Measurements from ENCODE around the gene SUSD5. TPM values are rescaled to one million over a fixed set of nuclear protein-coding genes. Genes with fewer than 3 reads are reported as not detected.
"Not testable (repeated sequence)": the region's sequence is repeated elsewhere in the genome, so short reads cannot be mapped to it uniquely, and the experiment has no call there.

Gene SUSD5
- total RNA-seq, 3 donors from 2014 or later: not detected

GRCh38 chr3:33217866-33218445 lies 654 bp downstream of the SUSD5 start:
- ATAC-seq: no peak
- Mint-ChIP-seq H3K4me1 (ENCODE audit: low read depth) (peaks cover 7% of the 10 kb centered on the region), H3K27me3 (ENCODE audit: low read depth) (peaks cover 49% of the 10 kb centered on the region), H3K4me3 (no peak overlapping the region), H3K36me3 (ENCODE audit: insufficient read depth) (no peaks in the 10 kb centered on the region), H3K9me3 (no peaks in the 10 kb centered on the region)
- DNase-seq: no peak

GRCh38 chr3:33215739-33216138 lies 2.9 kb downstream of the SUSD5 start:
- no peaks in the 10 kb centered on the region for H3K9me3 Mint-ChIP-seq
- H3K27me3 Mint-ChIP-seq (ENCODE audit: low read depth): peaks cover 47% of the 10 kb centered on the region
- no peak overlapping the region for H3K4me3 Mint-ChIP-seq
- DNase-seq (no peak), ATAC-seq (no peak)
- no peaks in the 10 kb centered on the region for H3K36me3 Mint-ChIP-seq (ENCODE audit: insufficient read depth)
- H3K4me1 Mint-ChIP-seq (ENCODE audit: low read depth): peaks cover 7% of the 10 kb centered on the region

DNA sequence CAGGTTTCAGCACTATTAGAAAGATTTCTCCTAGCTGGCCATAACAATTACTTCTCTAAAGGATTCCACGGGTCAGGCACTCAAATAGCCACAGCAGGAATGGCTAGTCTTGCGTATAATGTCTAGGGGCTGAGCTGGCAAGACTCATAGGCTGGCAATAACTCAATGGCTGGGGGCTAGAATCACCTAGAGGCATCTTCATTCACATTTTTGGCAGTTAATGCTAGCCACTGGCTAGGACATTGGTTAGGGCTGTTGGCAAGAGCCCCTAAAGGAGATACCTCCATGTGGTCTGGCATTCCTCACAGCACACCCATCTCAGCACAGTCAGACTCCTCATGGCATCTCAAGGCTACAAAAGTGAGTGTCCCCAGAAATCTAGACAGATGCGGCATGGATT lies 6.2 kb downstream of the SUSD5 start:
- H3K4me3 Mint-ChIP-seq: no peak overlapping the region
- DNase-seq (no peak), ATAC-seq (no peak)
- H3K4me1 Mint-ChIP-seq (ENCODE audit: low read depth): no peaks in the 10 kb centered on the region
- no peaks in the 10 kb centered on the region for H3K36me3 Mint-ChIP-seq (ENCODE audit: insufficient read depth)
- peaks cover 16% of the 10 kb centered on the region for H3K9me3 Mint-ChIP-seq
- peaks cover 34% of the 10 kb centered on the region for H3K27me3 Mint-ChIP-seq (ENCODE audit: low read depth)

- ATAC-seq: no peak
- Mint-ChIP-seq H3K27me3 (ENCODE audit: low read depth) (peaks cover 33% of the 10 kb centered on the region), H3K4me3 (no peak overlapping the region), H3K9me3 (peaks cover 16% of the 10 kb centered on the region), H3K4me1 (ENCODE audit: low read depth) (no peaks in the 10 kb centered on the region), H3K36me3 (ENCODE audit: insufficient read depth) (no peaks in the 10 kb centered on the region)
- no peak for DNase-seq
Measured at GRCh38 chr3:33211444-33211843, 7.2 kb downstream of the SUSD5 start.

DNA sequence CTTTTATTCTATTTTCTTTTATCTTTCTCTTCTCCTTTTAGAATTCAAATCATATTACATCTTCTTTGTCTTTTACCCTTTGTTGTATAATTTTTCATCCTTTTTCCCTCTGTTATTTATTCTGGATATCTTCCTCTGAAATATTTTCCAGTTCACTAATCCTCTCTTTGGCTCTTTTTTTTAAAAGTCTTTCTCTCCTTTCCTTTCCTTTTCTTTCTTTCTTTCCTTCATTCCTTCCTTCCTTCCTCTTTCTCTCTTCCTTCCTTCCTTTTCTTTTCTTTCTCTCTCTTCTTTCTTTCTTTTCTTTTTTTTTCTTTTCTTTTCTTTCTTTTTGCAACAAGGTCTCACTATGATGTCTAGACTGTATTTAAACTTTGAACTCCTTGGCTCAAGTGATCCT lies 9.3 kb downstream of the SUSD5 start:
- DNase-seq: no peak
- Mint-ChIP-seq H3K4me1 (ENCODE audit: low read depth) (no peaks in the 10 kb centered on the region), H3K36me3 (ENCODE audit: insufficient read depth) (no peaks in the 10 kb centered on the region), H3K9me3 (peaks cover 16% of the 10 kb centered on the region), H3K27me3 (ENCODE audit: low read depth) (peaks cover 23% of the 10 kb centered on the region), H3K4me3 (no peak overlapping the region)
- ATAC-seq: no peak

DNA sequence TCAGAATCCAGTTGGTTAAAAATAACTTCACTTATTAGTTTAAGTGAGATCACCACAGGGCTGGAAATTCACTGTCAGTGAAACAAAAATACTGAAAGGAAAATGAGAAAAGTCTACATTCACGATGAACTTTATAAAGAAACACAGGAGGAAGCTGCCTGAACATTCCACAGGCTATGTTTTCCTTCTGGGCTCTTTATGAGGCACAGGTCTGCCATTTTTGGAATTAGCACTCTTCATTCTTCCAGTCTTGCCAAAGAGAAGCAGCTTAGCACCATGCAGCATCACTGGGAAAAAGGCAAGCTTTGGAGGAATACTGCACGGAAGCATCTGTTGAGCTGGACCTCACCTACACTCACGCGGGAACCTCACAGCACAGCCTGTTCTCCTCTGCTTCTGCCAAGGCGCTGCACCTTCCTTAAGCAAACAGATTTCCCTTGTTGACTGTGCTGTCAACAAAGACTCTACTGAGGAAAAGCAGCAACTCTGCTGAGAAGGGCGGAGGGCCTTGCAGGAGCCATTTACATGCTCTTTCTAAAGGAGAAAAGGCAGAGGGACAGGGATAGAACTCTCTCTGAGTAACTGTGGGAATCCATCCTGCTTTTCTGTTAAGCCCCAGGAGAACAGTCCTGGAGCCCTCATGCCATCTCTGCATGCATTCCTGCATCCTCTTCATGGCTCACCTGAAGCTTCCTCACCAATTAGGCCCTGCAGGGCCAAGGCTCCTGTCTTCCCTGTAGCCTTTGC lies 15.7 kb downstream of the SUSD5 start:
- H3K36me3 Mint-ChIP-seq (ENCODE audit: insufficient read depth): no peaks in the 10 kb centered on the region
- H3K27me3 Mint-ChIP-seq (ENCODE audit: low read depth): peaks cover 5% of the 10 kb centered on the region
- no peak for ATAC-seq
- no peaks in the 10 kb centered on the region for H3K9me3 Mint-ChIP-seq
- H3K4me1 Mint-ChIP-seq (ENCODE audit: low read depth): no peaks in the 10 kb centered on the region
- no peak overlapping the region for H3K4me3 Mint-ChIP-seq
- DNase-seq: no peak

DNA sequence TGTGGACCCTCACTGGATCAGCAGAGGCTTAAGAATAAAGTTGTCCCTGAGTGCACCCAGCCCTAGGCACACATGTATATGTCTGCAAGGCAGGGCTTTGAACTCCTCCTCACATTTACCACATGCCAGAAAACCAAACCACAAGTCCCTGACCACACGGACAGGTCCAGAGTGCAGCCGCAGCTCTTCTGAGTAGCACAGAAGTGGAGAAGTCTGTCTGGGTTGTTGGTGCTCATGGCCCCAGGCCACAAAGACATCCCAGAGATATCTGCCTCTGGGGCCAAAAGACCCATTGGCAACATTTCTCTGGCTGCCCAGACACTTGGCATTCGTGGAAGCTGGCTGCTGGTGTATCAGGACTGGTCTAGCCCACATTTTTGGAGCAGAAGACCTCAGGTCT lies 17.4 kb downstream of the SUSD5 start:
- Mint-ChIP-seq H3K4me1 (ENCODE audit: low read depth) (no peaks in the 10 kb centered on the region), H3K36me3 (ENCODE audit: insufficient read depth) (no peaks in the 10 kb centered on the region), H3K27me3 (ENCODE audit: low read depth) (no peaks in the 10 kb centered on the region), H3K9me3 (no peaks in the 10 kb centered on the region), H3K4me3 (no peak overlapping the region)
- DNase-seq (no peak), ATAC-seq (no peak)

GRCh38 chr3:33196538-33196937 lies 22.1 kb downstream of the SUSD5 start:
- Mint-ChIP-seq H3K36me3 (ENCODE audit: insufficient read depth) (no peaks in the 10 kb centered on the region), H3K27me3 (ENCODE audit: low read depth) (no peaks in the 10 kb centered on the region), H3K4me1 (ENCODE audit: low read depth) (no peaks in the 10 kb centered on the region), H3K4me3 (no peak overlapping the region), H3K9me3 (no peaks in the 10 kb centered on the region)
- ATAC-seq (no peak), DNase-seq (no peak)

- Mint-ChIP-seq H3K27me3 (ENCODE audit: low read depth) (no peaks in the 10 kb centered on the region), H3K4me1 (ENCODE audit: low read depth) (no peaks in the 10 kb centered on the region), H3K9me3 (no peaks in the 10 kb centered on the region), H3K36me3 (ENCODE audit: insufficient read depth) (no peaks in the 10 kb centered on the region), H3K4me3 (no peak overlapping the region)
- no peak for ATAC-seq
- no peak for DNase-seq
Measured at GRCh38 chr3:33194303-33194702, 24.3 kb downstream of the SUSD5 start.

DNA sequence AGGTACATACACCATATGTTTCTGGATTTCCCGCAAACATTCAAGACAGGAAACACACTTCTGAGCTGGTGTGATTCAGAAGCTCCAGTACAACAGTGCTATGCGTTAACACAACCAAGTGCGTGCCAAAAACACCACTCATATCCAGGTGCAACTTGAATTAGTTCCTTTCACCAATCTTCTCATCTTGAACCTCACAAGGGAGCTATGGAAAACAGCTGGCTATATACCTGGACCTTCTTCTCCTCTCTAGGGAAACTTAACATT lies 31.3 kb downstream of the SUSD5 start:
- Mint-ChIP-seq H3K9me3 (peaks cover 4% of the 10 kb centered on the region), H3K27me3 (ENCODE audit: low read depth) (peaks cover 14% of the 10 kb centered on the region), H3K36me3 (ENCODE audit: insufficient read depth) (peaks cover 1% of the 10 kb centered on the region), H3K4me1 (ENCODE audit: low read depth) (no peaks in the 10 kb centered on the region), H3K4me3 (no peak overlapping the region)
- DNase-seq (no peak), ATAC-seq (no peak)

DNA sequence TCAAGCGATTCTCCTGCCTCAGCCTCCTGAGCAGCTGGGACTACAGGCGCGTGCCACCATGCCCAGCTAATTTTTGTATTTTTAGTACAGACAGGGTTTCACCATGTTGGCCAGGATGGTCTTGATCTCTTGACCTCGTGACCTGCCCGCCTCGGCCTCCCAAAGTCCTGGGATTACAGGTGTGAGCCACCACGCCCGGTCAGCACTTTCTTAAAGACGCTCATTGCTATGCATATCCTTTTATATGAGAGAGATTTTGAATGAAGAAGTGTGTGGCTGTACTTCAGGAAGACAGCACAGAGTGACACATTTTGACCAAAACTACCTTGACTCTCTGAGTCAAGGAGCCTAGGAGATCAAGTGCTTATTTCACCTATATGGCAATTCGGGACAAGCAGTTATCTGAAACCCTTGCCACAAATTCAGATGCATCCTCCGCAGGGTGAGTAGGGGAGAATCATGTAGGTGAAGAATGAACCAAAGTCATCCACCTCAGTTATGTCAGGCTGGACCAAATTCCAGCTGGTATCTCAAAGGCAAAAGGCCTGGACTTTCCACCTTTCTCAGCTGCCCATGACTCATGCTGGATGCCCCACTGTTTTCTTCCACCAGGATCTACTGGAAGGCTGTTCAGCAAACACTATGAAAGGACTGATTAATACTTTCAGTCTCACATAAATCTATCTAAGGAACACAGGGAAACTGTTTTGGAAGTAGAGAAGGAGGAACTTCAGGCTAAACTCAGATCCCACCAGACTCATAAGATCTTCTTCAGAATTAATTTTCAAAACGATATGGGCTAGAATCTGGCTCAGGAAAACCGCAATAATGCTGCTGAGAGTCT lies 31.9 kb downstream of the SUSD5 start:
- ATAC-seq (no peak), DNase-seq (no peak)
- H3K4me1 Mint-ChIP-seq (ENCODE audit: low read depth): no peaks in the 10 kb centered on the region
- peaks cover 4% of the 10 kb centered on the region for H3K9me3 Mint-ChIP-seq
- H3K36me3 Mint-ChIP-seq (ENCODE audit: insufficient read depth): peaks cover 1% of the 10 kb centered on the region
- no peak overlapping the region for H3K4me3 Mint-ChIP-seq
- peaks cover 14% of the 10 kb centered on the region for H3K27me3 Mint-ChIP-seq (ENCODE audit: low read depth)

DNA sequence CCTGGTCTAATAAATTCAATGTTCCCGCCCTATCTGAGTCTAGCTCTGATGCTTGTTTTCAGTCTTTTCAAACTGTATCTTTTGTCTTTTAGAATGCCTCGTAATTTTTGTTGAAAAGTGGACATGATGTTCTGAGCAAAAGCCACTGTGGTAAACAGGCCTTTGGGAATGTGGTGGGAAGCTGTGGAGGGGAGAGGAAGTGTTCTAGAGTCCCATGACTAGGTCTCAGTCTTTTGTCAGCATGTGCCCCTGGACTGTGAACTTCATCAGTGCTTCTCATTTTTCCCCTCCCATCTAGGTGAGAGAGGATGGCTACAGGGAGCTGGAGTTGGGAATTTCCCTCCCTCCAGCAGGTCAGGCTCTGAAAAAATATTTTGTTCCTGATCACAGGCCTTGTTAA lies 33.7 kb downstream of the SUSD5 start:
- H3K36me3 Mint-ChIP-seq (ENCODE audit: insufficient read depth): peaks cover 1% of the 10 kb centered on the region
- no peak for DNase-seq
- peaks cover 14% of the 10 kb centered on the region for H3K27me3 Mint-ChIP-seq (ENCODE audit: low read depth)
- no peaks in the 10 kb centered on the region for H3K4me1 Mint-ChIP-seq (ENCODE audit: low read depth)
- H3K9me3 Mint-ChIP-seq: peaks cover 4% of the 10 kb centered on the region
- ATAC-seq: no peak
- H3K4me3 Mint-ChIP-seq: no peak overlapping the region

DNA sequence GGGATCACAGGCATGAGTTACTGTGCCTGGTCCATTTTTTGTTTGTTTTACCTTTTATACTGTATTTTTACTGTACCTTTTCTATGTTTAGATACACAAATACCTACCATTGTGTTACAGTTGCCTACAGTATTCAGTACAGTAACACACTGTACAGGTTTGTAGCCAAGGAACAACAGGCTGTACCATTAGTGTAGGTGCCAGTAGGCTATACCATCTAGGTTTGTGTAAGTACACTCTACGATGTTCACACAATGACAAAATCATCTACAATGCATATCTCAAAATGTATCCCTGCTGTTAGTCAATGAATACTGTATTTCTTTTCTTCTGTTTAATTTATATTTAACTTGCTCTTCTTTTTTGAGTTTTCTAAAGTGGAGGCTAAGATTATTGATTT lies 37.0 kb downstream of the SUSD5 start:
- DNase-seq; H3K4me3 Mint-ChIP-seq; H3K4me1 Mint-ChIP-seq (ENCODE audit: low read depth); H3K36me3 Mint-ChIP-seq (ENCODE audit: insufficient read depth); H3K27me3 Mint-ChIP-seq (ENCODE audit: low read depth); ATAC-seq: not testable (repeated sequence)
- H3K9me3 Mint-ChIP-seq: peaks cover 14% of the 10 kb centered on the region

DNA sequence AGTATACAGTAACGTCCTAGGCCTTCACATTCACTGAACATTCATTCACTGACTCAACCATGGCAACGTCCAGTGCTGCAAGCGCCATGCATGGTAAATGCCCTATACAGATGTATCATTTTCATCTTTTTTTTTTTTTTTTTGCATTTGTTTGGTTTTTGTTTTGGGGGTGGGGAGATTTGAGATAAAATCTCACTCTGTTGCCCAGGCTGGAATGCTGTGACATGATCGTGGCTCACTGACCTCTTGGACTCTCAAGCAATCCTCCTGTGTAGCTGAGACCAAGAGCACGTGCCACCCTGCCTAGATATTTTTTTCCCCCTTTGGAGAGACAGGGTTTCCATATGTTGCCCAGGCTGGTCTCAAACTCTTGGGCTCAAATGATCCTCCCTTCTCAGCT lies 37.4 kb downstream of the SUSD5 start:
- ATAC-seq: no peak
- no peak for DNase-seq
- no peaks in the 10 kb centered on the region for H3K36me3 Mint-ChIP-seq (ENCODE audit: insufficient read depth)
- peaks cover 14% of the 10 kb centered on the region for H3K9me3 Mint-ChIP-seq
- no peak overlapping the region for H3K4me3 Mint-ChIP-seq
- H3K4me1 Mint-ChIP-seq (ENCODE audit: low read depth): no peaks in the 10 kb centered on the region
- H3K27me3 Mint-ChIP-seq (ENCODE audit: low read depth): peaks cover 3% of the 10 kb centered on the region

DNA sequence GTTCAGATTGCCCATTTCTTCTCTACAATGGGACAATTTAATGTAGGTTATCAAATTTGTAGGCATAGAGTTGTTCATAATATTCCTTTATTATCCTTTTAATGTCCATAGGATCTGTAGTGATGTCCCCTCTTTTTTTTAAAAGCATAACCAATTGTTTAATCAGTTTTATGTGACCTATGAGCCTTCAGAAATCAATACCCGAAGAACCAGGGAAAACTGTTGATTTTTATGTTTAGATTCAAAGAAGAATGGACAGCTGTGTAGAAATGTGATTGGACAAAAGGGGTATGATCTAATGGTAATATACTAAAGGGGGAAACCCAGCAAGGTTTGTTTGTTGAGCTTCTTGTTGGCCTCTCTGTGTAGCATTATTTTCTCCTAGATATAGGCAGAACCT lies 39.5 kb downstream of the SUSD5 start:
- Mint-ChIP-seq H3K36me3 (ENCODE audit: insufficient read depth) (no peaks in the 10 kb centered on the region), H3K4me1 (ENCODE audit: low read depth) (no peaks in the 10 kb centered on the region), H3K4me3 (no peak overlapping the region), H3K9me3 (peaks cover 14% of the 10 kb centered on the region), H3K27me3 (ENCODE audit: low read depth) (no peaks in the 10 kb centered on the region)
- ATAC-seq: no peak
- no peak for DNase-seq

Data from activated T-cell treated with anti-CD3 and anti-CD28 coated beads, Interleukin-2, amount 50 U/mL, for 4 hours (primary cell).